Stimulated activated CD4-positive, alpha-beta T cell treated with anti-CD3 and anti-CD28 coated beads, Interleukin-4, amount 100 ng/mL, for 1 hour (primary cell): ENCODE measurements around the gene TBC1D2B.

Source experiments
- DNase-seq: peaks from one replicate; pipeline ENCODE4 v3.0.0-alpha.2; 2020

The TBC1D2B gene

DNA sequence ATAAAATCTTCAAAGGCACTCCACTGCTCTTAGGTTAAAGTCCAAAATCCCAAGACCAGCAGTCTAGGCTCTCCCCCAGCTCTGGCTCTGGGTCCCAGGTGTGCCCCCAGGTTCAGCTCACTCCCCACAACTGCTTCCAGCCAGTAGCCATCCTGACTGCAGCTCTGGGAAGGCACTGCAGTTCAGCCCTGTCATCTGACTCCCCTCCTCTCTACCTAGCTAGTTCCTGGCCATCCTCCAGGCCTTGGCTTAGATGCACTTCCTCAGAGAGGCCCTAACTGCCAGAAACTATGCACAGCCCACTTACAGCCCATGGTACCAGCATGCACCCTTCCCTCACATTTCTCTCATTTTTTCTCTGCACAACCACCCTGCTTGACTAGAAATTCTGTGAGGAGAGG is 25.5 kb downstream of the TBC1D2B start:
- no peak for DNase-seq

DNA sequence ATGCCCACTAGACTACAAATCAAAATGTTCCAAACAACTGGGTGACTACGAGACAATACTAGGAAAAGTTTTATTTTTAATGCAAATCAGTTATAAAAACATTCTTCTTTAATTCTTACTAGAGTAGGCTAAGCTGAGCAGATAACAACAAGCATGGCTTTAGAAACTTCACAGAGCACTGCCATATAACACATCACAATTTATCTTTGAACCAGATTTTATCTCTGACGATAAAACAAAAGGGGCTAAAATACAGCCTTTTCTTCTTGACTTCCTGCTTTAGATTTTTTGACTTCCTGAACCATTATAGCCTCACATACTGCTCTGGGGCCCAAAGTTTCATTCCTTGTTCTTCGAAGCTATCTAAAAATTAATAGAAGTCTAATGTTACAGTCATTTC is 25.9 kb downstream of the TBC1D2B start:
- DNase-seq = no peak

GRCh38 chr15:78050826-78051225 is 26.7 kb downstream of the TBC1D2B start:
- DNase-seq = no peak

DNA sequence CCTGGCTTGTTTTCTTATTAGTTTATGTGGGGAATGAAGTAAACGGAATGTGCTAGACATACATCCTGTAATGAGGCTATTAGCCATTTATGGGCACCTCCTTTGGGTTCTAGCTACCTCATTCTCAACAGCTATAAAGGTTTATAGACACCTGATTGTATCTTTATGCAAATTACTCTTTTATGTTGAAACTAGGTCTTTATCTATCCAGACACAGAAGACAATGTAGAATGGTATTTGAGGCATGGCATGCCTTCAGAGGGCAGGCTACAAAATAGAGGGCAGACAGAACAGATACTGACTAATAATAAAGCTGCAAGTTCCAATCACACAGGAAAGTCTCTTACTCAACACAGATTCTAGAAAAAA is 27.1 kb downstream of the TBC1D2B start:
- DNase-seq = no peak

GRCh38 chr15:78049691-78050440 is 27.6 kb downstream of the TBC1D2B start:
- peak; percentile 60 for DNase-seq

DNA sequence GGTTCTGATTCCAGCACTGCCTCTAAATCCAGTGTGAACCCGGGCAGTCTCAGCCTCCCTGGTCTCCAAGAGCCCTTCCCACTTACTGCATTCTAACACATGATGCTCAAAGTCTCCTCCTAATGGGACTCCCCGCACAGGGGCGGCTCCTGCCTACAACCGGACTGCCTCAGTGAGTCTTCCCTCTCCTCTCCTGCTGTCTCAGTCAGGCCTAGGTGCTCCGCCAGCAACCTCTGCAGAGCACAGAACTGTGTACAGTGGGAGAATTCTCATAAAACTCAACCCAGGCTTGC is 28.9 kb downstream of the TBC1D2B start:
- no peak for DNase-seq

DNA sequence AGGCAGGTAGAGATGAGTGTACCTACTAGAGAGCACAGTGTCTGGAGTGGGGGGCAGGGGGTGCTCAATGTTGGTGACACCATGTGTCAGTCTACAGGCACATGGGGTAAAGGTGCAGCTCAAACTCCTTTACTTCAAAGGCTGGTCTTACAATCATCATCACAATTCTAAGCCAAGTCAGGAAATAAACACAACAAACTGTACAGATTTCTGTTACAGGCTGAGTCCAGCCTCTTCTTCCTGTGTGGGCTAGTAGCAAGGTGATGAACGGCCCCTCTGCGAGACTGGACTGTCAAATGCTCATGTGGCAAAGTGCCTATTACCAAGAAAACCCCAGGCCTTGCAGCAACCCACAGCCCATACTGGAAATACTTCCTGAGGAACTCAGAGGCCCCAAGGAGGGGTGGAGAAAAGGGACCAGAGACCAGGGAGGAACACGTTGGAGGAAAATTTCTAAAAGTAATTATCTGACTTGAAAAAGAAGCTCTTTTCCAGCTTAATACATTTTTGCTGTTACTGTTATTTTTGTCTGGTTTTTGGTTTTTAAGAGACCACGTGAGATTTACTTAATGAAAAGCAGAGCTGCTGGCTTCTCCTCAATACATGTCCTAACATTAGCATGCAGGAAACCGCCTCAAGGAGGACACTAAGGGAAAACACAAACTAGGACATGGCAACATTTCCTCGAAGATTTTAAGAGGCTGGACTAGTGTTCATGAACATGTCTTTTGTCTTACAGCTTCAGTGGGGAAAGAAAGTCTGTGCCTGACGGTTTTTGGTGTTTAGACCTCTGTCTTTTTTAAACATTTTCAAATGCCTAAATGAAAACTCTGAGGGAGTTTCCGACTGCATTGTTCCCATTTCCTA is 29.5 kb downstream of the TBC1D2B start:
- DNase-seq = no peak

DNA sequence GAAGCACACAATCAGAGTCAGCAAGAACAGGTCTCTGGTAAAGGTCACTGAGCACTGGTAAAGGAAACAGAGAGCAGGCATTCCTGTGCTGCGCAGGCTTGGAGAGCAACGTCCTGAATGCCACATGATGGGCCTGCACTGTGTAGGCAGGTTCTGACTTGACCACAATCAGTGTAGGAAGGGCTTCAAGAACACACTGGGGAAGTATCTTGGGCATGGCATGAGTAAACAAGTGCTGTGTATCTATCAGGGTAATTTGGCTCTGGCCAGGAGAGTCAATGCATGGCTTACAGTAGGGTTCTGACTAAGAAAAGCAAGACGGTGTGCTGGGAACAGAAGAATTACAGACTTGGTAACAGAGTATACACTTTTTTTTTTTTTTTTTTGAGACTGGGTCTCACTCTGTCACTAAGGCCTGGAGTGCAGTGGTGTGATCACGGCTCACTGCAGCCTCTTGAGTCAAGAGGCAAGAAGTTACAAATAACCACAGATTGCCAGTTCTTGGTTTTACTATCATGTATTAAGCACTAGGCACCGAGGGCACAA is 30.6 kb downstream of the TBC1D2B start:
- no peak for DNase-seq

DNA sequence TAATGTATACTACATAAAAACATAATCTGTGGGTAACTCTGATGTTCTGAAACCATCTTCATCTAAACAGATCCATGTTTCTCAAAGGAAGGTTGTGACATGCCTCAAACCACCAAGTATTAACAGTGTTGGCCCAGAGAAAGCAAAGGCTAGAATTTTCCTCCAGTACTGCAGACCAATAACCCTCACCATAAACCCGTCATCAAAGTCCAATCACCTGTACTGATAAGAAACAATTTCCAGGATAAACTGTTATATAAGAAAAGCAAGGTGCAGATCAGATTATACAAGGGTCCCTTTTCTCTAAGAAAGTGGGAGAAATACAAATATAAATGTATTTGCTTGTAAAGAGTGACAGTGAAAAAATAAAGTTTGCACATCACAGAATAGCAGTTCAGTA is 32.3 kb downstream of the TBC1D2B start:
- no peak for DNase-seq

DNA sequence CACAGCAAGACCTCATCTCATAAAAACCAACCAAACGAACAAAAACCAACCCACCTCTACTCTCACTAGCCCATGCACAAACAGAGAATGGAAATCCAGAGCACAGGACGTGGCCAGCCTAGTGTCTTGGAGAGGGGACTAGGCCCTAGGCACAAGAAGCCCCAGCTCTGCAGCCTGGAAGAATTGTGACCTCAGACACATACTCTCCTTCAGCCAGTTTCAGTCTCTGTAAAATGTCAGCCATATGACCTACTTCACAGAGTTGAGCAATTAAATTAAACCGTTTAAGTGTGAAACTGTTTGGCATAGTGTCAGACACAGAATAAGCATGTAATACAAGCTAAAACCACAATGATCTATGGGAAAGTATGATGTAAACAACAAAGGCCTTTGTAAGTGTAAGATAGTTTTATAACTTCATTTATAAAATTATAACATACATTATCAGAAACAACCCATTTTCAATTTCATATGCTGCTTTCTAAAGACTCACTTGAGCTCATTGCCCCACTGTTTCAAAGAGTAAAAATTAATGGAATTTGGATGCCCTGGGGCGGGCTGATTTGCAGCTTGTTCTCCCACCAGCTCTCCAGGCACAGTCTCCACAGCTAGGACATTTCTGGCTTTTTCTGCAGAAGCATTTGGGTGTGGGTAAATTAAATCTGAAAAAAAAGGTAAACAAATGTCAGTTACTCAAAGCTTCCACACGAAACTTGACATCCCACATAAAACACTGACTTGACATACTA is 32.9 kb downstream of the TBC1D2B start:
- DNase-seq = no peak

- no peak for DNase-seq
Measured at GRCh38 chr15:78041946-78042345, 35.6 kb downstream of the TBC1D2B start.

GRCh38 chr15:78040653-78041244 is 36.8 kb downstream of the TBC1D2B start:
- no peak for DNase-seq

GRCh38 chr15:78038585-78039247 is 38.8 kb downstream of the TBC1D2B start:
- no peak for DNase-seq

DNA sequence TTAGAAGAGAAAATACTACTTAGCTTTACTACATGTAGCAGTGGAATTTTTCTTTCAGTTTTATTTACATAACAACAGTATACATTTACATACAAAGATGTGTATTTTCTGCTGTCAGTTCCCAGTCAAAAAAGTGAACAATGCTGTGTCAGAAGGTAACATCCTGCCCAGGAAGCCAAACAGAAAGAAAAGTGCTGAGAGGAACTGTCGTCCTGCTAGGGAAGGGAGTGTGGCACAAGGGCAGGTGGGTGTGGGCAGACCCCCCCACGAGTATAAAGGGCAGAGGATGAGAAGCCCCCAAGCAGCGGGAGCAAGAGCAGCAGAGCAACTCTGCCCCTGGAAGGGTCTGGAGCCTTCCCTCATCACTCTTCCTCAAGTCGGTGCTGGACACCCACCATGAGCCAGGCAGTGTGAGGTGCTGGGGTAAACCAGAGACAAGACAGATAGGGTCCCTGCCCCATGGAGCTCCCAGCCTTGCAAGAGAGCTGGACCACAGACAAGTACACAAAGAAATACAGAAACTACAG is 39.7 kb downstream of the TBC1D2B start:
- no peak for DNase-seq

- DNase-seq = no peak
Measured at GRCh38 chr15:78037328-78037727, 40.2 kb downstream of the TBC1D2B start.

- no peak for DNase-seq
Measured at GRCh38 chr15:78035861-78036476, 41.5 kb downstream of the TBC1D2B start.

- DNase-seq = peak; percentile 46
Measured at GRCh38 chr15:78035321-78035751, 42.2 kb downstream of the TBC1D2B start.

- peak; percentile 78 for DNase-seq
Measured at GRCh38 chr15:78034495-78035191, 42.9 kb downstream of the TBC1D2B start.

DNA sequence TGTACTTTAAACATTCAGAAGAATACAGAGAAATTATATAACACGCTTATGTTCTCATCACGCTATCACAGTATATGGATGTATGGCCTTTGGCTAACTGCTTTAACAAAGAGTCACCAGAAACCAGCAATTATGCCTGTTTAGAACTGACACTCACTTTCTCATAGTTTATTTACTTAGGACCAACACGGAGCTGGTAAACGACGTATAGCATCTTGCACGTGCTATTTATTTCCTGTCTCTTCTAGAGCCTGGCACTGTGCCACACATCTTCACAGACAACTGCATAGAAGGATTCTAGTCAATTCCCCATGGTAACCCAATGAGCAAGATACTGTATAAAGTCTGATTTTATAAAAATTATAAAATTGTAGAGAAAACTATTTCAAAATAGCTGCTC is 43.6 kb downstream of the TBC1D2B start:
- no peak for DNase-seq

DNA sequence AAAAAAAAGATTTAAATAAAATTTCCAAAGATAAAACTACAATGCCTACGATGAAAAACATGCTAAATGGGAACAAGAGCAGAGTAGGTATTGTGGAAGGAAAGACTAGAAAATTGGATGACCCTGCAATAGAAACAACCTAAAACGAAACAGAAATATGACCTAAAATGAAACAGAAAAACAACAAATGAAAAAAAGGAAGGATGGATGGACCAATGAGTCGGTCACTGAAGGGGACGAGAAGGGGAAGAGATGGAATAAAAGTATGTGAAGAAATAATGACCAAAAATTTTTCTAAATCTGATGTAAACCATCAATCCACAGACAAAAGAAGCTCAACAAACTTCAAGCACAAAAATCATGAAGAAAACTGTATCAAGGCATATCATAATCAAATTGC is 44.8 kb downstream of the TBC1D2B start:
- DNase-seq = no peak

GRCh38 chr15:78024883-78025282 is 52.6 kb downstream of the TBC1D2B start:
- DNase-seq = no peak
